22Rv1 (cell line): Measurements from ENCODE around the gene TMIGD2.

Experiments
- CTCF ChIP-seq: fragments of 450-650 bp; IDR thresholded peaks from 2 replicates; pipeline ENCODE4 v1.5.1; 2017; ENCODE audit warnings: mild to moderate bottlenecking
- ZFX ChIP-seq: fragments of 450-650 bp; IDR thresholded peaks from 2 replicates; pipeline ENCODE4 v1.6.1; 2017; ENCODE audit warnings: antibody characterized with exemption, borderline replicate concordance

DNA sequence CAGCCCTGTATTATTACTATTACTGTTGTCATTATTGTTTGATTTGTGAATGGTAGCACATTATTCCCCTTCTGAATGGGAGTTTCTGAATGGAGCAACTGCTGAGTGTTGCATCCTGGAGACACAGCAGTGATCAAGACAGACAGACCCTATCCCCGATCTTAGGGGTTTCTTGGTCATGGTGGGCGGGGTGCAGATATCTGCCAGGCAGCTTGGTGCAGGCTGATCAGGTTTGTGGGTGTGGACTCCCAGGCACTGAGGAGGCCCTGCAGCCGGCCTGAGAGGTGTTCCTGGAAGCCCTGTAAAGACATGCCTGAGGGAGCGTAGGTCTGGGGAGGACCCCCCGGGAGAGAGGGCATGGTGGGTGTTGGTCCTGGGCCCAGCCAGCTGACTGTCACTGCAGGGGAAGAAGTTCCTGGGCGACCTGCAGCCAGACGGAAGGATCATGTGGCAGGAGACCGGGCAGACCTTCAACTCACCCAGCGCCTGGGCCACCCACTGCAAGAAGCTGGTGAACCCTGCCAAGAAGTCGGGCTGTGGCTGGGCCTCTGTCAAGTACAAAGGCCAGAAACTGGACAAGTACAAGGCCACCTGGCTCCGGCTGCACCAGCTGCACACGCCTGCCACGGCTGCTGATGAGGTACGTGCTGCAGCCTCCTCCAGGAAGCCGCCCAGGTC lies 43.3 kb upstream of the TMIGD2 start:
- TF ChIP-seq CTCF (no peak), ZFX (no peak)
